Jurkat, Clone E6-1 (cell line): ENCODE data around the gene DGKG.
A peak's percentile ranks its signal among the peaks of the same experiment; 100 is the strongest.

Experiments
- DNase-seq: peaks from one replicate; pipeline ENCODE4 v3.0.0-alpha.2; 2011; ENCODE audit warnings: low read depth, low spot score
- H3K4me3 ChIP-seq: 2 replicates; pipeline ENCODE4 v1.5.1; 2011; ENCODE audit warnings: mild to moderate bottlenecking, low read length, control low read depth, moderate library complexity

Gene DGKG

DNA sequence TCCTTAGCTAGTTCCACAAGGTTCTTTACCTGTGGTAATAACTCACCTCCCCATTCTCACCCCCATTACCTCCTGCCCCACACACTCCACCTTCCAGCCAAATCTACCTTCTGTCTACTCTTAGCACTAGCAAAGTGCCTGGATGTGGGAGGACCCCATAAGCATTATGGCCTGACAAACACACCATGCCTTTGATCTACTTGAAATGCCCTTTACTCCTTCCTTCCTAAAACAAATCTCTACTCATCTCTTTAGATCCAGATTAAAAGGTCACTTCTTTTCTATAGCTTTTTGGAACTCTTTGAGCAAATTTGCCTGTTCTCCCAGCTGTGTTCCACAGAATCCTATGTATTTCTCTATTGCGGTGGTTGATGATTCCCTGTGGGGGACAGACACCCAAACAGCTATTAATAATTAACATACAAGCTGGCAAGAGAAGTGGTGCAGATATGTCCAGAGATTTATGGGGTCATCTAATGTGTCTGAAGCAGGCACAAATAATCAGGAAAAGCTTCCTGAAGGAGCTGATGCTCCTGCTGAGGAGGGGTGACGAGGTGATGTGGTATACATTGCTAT lies 34.0 kb downstream of the DGKG start:
- DNase-seq = no peak
- no peak overlapping the region for H3K4me3 ChIP-seq

- no peak overlapping the region for H3K4me3 ChIP-seq
- no peak for DNase-seq
Observed at GRCh38 chr3:186322761-186323160, 39.3 kb downstream of the DGKG start.

- no peak for DNase-seq
- no peak overlapping the region for H3K4me3 ChIP-seq
Observed at GRCh38 chr3:186321746-186322145, 40.3 kb downstream of the DGKG start.

GRCh38 chr3:186320862-186321568 lies 41.0 kb downstream of the DGKG start:
- no peak overlapping the region for H3K4me3 ChIP-seq
- DNase-seq = no peak

- no peak overlapping the region for H3K4me3 ChIP-seq
- DNase-seq = no peak
Observed at GRCh38 chr3:186319945-186320344, 42.1 kb downstream of the DGKG start.

- no peak overlapping the region for H3K4me3 ChIP-seq
- DNase-seq = no peak
Observed at GRCh38 chr3:186318135-186318534, 43.9 kb downstream of the DGKG start.

- no peak overlapping the region for H3K4me3 ChIP-seq
- no peak for DNase-seq
Observed at GRCh38 chr3:186317478-186317877, 44.6 kb downstream of the DGKG start.

- DNase-seq = no peak
- H3K4me3 ChIP-seq = no peak overlapping the region
Observed at GRCh38 chr3:186316666-186317260, 45.3 kb downstream of the DGKG start.

- DNase-seq = no peak
Observed at GRCh38 chr3:186315581-186316354, 46.3 kb downstream of the DGKG start.

GRCh38 chr3:186314896-186315295 lies 47.1 kb downstream of the DGKG start:
- no peak overlapping the region for H3K4me3 ChIP-seq
- no peak for DNase-seq

More at GRCh38 chr3:186315581-186316354, 46.3 kb downstream of the DGKG start:
- H3K4me3 ChIP-seq = no peak overlapping the region

DNA sequence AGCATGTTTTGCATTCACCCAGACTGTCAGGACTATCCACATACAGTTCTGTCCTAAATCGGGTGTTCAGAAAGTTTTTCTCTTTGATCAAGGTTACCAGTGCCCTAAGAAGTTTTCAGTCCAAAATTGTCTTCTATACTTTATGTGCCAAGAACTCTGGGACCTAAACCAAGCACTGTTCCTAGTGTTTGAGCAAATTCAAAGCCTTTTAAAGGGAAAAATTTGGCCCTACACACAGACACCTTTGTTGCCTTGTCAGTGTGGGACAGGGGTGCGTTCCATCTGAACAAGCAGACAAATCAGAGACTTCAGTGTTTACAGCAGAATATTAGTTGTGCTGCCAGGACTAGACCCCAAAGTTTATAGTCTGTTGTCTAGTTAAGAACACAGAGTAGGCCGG lies 50.6 kb downstream of the DGKG start:
- DNase-seq = no peak
- no peak overlapping the region for H3K4me3 ChIP-seq

GRCh38 chr3:186308549-186308948 lies 53.5 kb downstream of the DGKG start:
- DNase-seq = no peak
- no peak overlapping the region for H3K4me3 ChIP-seq

GRCh38 chr3:186307594-186308221 lies 54.3 kb downstream of the DGKG start:
- DNase-seq = peak; percentile 57
- H3K4me3 ChIP-seq = no peak overlapping the region

- no peak overlapping the region for H3K4me3 ChIP-seq
Observed at GRCh38 chr3:186305286-186305685, 56.7 kb downstream of the DGKG start.

DNA sequence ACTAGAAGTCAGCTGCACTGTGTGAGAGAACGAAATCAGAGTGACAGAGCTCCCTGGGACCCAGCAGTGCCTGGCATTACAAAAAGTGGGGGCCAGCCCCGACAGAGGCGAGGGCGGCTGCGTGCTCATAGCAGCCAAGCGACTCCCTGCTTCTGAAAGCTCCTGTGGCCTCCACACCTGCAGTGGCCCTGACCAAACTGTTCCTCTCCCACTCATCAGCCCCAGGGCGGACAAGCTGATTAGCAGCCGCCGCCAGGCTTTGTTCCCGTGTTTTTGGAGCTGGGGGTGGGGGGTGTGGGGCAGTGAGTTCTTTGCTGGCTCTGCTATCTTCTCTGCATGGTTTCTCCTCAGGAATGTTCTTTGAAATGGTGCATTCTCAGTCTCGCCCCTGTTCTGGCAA lies 58.1 kb downstream of the DGKG start:
- no peak for DNase-seq
- H3K4me3 ChIP-seq = no peak overlapping the region

More at GRCh38 chr3:186305286-186305685, 56.7 kb downstream of the DGKG start:
- DNase-seq = no peak

DNA sequence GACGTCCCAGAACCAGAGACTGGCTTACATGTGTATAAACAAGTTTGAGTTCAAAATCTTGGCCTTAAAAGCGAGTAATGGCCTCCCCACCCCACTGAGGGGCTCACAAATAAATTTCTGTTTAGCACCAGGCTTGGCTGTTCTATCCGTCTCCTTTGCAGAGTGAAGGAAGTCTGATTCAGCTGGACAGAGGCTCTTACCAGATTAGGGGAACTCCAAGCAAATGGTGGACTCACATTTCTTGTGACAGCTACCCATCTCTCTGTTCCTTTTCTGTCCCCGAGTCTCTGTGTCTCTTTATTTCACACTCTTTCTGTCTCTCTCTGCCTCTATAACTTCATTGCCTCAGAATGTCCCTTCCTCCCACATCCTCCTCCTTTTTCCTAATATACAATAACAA lies 62.7 kb downstream of the DGKG start:
- DNase-seq = no peak
- H3K4me3 ChIP-seq = no peak overlapping the region

DNA sequence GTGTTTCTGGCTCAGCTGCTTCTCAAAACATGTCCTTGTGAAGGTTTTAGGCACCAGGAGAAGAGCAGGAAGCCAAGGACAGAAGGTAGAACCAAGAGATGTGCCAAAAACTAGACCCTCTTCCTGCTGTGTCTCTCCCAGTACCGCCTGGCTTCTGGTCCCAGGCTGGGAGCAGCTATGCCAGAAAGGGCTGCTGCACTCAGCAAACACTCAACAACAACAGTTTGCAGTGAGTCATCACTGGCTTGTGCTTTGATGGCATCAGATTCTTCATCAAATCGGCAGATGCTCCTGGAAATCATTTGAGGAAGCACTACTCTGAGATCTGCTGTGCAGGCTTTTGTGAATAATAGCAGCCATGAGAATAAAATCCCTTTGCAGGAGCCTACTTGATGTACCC lies 63.2 kb downstream of the DGKG start:
- no peak overlapping the region for H3K4me3 ChIP-seq
- no peak for DNase-seq

GRCh38 chr3:186290796-186291195 lies 71.2 kb downstream of the DGKG start:
- no peak for DNase-seq
- H3K4me3 ChIP-seq = no peak overlapping the region

GRCh38 chr3:186287711-186288110 lies 74.3 kb downstream of the DGKG start:
- no peak for DNase-seq
- no peak overlapping the region for H3K4me3 ChIP-seq

DNA sequence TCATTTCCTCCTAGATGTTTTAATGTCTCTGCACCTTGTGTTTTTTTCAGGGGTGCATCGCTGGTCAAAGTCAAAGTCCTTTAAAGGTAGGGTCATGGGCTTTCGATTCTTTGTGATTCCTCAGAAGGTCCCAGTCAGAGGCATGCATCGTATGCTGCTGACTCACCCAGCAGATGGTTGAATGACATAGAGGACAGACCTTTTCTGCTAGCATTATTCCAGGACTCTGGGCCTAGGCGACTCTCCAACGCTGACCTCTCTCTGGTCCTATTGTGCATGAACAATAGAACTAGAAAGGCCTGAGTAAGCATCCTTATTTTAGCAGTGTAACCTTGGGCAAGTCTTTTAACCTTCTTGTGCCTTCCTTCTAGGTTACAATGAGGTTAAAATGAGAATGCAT lies 75.9 kb downstream of the DGKG start:
- no peak overlapping the region for H3K4me3 ChIP-seq
- DNase-seq = no peak
